NCI-H226 (cell line): ENCODE measurements around the gene SLC29A1.
"Not testable (repeated sequence)": the region's sequence is repeated elsewhere in the genome, so short reads cannot be mapped to it uniquely, and the experiment has no call there.

Experiments used
- DNase-seq: peaks from one replicate; pipeline ENCODE4 v3.0.0-alpha.2; 2015

Gene SLC29A1

DNA sequence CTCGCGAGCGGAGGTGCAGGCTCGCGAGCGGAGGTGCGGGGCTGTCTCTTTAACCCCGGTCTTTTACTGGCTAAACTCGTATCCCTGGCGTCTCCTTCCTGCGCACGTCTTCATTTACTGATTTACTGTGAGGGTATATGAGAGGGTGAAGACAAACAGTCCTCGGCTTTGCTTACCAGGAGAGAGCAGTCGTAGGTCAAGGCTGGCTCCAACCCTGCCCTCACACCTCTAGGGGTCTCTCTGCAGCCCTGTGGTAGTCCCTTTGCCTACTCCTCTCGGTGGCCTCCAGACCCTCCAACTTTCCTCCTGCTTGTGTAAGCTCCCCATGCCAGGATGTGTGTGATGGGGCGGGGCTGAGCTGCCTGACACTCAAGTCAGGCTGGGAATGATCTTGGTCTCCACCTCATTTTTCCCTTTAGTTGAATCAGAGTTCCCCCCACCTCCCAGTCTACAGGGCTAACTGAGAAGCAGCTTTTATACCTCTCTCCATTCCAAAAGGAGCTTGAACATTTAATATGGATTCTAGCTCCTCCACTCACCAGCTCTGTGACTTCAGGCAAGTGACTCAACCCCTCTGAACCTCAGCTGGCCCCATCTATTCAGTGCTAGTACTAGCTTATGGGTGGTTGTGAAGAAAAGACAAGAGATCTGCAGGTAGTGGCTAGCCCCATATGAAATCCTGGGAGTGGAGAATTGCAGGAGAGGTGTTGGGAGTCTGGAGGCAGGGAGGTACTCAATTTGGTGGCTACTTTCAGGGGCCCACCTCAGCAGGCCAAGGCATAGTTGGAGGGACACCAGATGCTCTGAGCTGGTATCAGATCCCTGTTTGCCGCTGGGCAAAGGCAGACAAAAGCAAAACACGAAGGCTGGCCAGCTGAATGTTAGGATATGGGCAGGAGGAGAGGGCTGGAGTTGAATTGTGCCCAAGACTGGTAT is 902 bp downstream of the SLC29A1 start:
- DNase-seq, result no peak

DNA sequence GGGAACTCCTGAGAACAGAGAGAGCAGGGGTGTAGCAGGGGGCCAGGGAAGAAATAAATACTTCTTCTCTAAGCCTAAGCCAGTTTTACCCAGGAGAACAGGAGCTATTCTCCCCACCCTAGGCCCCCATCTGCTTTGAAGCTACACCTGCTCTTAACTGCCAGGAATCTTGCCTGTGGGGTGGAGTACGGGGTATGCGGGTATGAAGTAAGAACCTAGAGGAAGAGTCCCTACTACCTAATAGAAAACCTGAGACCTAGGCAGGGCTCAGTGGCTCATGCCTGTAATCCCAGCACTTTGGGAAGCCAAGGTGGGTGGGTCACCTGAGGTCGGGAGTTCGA is 1.5 kb downstream of the SLC29A1 start:
- DNase-seq, result no peak

DNA sequence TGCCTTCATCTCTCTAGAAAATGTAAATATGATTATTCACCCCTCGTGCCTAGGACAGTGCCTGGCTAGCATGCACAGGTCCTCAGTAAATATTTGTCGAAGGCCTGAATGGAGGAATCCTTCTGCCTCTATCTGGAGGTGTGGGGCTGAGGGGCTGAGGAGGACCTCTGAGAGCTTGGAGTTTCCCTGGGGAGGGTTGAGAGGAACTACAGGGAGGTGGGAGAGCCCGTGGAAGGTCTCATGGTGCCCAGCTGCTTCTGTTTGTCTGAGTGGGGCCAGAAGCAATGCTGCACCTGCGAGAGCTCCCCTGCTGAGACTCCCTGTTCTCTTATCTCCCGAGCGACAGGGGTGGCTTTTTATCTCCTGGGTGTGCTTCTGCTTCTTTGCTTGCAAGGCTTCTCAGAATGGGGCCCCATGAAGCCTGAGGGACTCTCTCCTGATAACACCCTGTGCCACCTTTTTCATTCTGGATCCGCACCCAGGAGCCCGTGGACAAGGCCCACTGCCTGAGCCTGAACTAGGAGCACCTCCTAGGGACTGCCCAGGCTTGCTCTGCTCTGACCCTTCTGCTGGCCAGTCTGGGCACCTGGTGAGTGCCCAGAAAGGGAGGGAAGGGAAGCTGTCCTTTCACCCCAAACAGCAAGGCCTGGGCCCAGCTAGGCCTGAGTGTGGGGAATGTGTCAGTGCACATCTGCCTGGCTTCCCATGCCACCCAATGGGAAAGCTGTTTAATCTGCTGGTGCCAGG is 2.4 kb downstream of the SLC29A1 start:
- no peak for DNase-seq

DNA sequence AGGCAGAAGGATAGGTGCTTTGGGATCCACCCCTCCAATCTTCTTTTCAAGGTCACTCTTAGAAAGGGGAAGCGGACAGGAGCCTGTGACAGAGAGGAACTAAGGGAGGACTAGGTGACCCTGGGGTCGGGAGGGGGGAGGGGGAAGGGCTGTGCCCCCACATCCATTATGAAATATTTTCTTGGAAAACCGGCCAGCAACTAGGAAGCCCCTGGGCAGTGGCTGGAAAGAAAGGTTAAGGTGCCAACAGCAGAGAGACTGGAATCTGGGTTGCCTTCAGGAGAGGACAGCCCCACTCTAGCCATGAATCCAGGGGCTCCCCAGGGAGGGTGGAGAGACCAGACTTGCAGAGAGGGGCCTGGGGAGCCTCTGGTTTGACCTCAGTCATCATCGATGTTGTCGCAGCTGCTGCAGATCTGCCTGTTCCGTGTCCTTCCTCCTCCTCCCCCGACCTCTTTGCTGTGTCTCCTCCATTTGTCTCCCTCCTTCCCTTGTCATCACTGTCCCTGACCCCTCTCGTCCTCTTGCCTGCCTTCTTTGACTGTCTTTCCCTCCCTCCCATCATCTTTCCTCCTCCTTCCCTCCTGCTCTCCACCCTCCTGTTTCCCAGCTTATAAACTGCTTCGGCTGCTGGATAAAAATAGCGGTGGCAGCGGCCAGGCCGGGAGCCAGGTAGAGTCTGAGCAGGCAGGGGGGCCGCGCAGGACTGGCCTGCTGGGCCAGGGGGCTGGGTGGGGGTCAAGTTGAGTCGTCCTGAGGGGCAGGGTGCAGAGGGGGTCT is 3.2 kb downstream of the SLC29A1 start:
- no peak for DNase-seq

DNA sequence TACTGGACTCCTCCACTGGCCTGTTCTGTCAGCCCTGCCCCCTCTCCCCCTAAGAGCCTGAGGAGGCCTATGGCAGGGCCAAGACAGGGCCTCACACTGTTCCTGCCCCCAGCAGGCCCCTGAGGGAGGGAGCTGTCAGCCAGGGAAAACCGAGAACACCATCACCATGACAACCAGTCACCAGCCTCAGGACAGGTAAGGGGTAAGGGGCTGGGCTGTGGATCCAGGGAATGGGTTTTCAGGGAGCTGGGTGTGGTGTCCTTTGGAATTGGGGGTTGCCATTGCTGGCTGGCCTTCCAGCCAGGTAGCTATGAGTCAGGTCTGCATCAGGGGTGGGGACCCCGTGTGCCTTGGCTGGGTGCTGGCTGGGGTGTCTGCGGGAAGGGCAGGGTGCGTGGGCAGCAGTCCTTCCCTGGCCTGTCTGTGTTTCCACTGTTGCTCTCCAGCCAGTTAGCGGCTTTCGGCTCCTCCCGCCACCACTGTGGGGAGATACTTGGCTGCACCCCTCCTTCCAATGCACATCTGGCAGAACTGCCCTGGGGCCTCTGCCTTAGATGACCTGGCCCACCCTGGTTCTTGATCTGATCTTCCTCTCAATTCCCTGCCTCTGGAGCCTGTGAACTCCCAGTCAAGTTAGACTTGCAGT is 3.9 kb downstream of the SLC29A1 start:
- no peak for DNase-seq

DNA sequence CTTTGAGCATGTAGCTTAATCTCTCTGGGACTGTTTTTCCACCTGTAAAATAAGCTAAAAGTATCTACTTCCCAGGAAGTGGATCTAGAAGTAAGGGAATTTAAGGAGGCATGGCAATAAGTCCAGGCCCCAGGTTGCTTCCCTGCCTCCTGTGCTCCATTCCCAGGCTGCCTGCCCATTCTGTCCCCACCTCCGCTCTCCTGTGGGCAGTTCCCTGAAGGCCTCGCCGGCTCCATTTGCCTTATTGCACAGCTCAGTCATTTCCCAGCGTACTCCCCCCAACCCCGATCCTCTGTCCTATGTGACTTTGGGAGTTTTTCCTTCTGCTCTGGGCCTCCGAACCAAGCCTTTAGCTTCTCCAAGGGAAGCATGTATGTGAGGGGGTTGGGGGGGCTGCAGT is 4.6 kb downstream of the SLC29A1 start:
- no peak for DNase-seq

DNA sequence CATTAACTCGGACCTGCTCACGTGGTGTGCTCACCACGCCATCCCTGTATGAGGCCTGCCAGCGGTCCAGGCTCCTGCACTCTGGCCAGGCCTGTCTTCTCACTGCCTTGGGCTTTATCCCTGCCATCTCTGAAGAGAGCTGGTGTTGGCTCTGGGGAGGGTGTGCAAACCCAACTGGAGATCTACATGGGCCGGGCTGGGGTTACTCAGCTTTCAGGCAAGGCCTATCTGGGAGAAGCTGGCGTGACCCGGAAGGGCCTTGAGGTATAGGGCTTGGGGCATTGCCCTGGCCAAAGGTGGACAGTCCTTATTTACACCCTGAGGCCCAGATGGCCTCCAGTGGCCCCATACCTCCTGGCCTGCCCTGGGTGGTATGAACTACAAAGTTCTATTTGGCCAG is 5.0 kb downstream of the SLC29A1 start:
- no peak for DNase-seq

DNA sequence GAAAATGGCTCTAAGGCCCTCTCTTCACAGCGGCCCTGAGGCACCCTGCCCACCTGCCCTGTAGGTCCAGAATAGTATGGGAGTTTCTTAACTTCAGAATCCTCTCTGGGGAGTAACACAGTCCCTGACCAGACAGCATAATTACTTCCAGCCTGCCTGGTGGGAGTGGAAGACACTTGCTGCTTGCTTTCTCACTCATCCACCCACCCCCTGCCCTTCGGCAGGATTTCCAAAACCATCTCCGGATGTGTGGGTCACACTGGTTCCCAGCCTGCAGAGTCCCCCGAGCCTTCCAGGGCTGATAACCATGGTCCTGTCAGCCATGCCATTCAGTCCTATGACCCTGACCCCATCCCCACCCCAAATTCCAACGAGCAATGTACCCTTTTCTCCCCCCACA is 5.4 kb downstream of the SLC29A1 start:
- DNase-seq, result no peak

DNA sequence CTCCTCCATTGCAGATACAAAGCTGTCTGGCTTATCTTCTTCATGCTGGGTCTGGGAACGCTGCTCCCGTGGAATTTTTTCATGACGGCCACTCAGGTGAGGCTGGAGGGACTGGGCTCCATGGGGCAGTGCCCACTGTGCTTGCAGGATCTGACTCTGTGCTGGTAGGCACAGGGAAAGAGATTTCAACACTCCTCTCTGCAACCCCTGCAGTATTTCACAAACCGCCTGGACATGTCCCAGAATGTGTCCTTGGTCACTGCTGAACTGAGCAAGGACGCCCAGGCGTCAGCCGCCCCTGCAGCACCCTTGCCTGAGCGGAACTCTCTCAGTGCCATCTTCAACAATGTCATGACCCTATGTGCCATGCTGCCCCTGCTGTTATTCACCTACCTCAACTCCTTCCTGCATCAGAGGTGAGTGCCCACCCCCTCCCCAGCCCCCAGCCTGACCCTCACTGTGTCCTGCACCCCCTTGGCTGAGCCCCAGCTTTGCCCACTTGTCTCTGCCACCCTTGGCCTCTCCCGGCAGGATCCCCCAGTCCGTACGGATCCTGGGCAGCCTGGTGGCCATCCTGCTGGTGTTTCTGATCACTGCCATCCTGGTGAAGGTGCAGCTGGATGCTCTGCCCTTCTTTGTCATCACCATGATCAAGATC is 6.1 kb downstream of the SLC29A1 start:
- no peak for DNase-seq

DNA sequence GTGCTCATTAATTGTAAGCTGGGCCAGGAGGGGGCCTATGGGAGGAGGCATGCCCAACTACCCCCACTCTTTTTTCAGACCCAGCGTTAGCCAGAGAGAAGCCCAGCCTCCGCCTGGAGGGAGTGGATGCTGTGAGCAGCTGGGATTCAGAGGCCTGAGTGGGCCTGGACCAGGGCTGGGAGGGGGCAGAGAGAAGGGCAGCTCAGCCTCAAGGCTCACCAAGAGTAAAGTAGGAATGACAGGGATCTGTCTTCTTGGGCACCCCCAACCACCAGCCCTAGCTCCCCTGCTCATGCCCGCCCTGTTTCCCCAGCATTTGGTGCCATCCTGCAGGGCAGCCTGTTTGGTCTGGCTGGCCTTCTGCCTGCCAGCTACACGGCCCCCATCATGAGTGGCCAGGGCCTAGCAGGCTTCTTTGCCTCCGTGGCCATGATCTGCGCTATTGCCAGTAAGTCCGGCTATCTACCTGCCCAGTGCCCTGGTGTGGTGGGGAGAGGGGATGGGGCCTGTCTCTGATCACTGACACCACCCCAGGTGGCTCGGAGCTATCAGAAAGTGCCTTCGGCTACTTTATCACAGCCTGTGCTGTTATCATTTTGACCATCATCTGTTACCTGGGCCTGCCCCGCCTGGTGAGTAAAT is 6.8 kb downstream of the SLC29A1 start:
- no peak for DNase-seq

DNA sequence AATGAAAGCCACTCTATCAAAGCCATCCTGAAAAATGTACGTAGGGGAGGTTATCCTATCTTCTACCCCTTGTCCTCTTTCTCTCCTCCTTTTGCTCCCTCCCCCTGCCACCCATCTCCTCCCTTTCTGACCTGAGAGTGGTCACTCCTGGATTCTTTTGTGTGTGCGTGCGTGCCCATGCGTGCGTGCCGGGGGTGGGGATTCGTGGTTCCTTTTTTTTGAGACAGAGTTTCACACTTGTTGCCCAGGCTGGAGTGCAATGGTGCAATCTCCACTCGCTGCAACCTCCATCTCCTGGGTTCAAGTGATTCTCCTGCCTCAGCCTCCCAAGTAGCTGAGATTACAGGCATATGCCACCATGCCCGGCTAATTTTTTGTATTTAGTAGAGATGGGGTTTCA is 8.0 kb downstream of the SLC29A1 start:
- DNase-seq, result not testable (repeated sequence)

DNA sequence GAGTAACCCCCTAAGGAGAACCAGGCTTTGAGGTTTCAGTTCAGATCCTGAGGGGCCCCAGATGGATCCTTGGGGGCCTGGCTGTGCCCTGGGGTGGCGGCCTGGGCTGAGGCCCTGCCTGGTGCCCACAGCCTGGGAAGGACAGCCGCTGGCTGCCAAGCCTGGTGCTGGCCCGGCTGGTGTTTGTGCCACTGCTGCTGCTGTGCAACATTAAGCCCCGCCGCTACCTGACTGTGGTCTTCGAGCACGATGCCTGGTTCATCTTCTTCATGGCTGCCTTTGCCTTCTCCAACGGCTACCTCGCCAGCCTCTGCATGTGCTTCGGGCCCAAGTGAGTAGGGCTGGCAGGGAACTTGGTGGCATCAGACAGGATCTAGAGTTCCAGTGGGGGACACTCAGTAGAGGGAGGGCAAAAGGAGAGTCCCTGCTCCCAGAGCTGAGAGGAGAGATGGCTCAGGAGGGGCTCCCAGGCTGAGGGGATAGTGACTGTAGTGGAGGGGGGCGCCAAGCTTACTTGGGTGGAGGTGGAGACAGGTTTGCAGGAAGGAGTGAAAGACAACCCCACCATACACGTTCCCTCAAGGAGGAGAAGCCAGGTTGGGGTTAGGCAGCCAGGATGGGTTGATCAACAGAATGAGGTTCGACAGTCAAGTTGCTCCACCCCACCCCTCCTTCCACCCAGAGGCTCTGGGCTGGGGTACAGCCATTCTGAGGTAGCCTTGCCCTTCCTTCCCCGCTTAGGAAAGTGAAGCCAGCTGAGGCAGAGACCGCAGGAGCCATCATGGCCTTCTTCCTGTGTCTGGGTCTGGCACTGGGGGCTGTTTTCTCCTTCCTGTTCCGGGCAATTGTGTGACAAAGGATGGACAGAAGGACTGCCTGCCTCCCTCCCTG is 9.5 kb downstream of the SLC29A1 start:
- no peak for DNase-seq

DNA sequence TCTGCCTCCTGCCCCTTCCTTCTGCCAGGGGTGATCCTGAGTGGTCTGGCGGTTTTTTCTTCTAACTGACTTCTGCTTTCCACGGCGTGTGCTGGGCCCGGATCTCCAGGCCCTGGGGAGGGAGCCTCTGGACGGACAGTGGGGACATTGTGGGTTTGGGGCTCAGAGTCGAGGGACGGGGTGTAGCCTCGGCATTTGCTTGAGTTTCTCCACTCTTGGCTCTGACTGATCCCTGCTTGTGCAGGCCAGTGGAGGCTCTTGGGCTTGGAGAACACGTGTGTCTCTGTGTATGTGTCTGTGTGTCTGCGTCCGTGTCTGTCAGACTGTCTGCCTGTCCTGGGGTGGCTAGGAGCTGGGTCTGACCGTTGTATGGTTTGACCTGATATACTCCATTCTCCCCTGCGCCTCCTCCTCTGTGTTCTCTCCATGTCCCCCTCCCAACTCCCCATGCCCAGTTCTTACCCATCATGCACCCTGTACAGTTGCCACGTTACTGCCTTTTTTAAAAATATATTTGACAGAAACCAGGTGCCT is 10.2 kb downstream of the SLC29A1 start:
- no peak for DNase-seq

DNA sequence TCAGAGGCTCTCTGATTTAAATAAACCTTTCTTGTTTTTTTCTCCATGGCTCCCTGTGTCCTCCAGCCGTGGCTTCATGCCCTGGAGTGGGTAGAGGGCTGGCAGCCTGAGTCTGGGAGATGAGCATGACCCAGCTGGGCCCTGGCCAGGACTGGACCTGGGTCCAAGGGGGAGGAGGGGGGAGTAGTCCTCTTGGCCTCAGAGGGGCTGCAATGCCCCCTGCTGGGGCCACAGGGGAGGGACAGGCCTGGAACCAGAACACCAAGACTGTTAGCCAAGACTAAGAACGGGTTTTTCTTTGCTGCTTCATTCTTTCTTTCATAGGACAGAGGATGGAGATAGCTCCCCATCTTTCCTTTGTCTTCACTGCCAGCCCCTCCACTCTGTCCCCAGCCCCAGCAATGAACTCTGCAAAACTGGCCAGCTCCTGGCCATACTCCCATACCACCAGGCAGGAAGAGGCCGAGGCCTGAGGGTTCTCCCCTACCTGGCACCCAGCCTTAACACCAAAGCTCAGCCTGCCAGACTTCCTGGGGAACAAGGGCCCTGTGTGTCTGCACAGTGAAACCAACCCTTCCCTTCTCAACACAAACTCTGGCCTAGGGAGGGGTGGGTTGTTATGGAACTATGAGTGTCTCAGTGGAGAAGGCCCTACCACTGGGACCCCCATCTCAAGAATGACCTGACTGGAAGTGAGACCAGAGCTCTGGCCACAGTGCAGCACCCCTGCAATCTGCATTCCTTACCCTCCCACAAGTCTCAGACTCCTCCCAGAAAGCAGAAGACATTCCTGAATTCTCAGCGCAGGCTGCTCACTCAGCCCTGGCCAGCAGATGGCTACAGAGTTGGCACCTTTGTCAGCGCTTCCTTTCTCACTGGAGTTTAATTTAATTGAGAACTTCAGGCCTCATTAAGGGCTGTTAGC is 11.0 kb downstream of the SLC29A1 start:
- DNase-seq, result peak; percentile 81

DNA sequence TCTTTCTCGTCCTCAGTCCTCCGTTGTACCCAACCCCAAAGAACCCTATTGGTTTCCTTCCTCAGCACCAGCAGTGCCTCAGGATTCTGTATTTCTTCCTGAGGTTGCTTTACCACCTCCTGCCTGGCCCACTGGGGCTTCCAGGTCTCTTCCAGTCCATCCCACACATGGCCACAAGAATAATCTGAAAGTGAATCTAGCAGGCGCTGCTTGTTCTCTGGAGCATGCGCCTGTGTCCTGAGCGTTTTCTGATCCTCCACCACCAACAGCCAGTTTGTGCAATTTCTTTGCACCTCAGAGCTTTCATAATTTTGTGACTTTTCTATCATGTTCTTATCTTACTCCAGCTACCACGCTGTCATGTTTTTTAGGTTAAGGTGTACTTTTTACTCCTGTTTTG is 11.9 kb downstream of the SLC29A1 start:
- no peak for DNase-seq

DNA sequence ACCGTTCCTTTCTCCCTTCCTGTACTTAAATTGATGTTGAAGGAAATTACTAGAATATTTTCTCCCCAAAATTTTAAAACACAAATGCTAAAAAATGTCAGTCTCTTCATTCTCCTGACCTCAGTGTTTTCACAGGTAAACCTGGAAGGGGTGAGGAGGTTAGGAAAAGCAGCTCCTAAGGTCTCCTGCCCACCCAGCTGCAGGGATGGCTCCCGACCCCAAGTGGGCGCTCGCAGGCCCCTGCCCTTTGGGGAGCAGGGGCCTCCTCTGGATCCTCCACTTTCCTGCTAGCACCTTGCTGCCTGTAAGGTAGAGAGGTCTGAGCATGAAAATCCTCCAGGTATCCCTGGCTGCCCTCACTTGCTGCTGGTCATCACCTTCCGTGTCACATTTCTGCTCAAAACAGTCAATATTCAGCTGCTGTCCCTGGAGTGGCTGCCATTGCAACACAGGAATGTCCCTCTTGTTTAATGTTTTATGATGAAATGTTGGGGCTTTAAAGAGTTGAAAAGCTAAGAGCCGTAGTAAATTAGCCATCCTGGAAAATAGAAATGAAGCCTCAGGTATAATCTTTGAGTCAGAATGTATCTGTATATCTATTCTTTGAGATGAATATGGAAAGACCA is 12.6 kb downstream of the SLC29A1 start:
- DNase-seq, result no peak

DNA sequence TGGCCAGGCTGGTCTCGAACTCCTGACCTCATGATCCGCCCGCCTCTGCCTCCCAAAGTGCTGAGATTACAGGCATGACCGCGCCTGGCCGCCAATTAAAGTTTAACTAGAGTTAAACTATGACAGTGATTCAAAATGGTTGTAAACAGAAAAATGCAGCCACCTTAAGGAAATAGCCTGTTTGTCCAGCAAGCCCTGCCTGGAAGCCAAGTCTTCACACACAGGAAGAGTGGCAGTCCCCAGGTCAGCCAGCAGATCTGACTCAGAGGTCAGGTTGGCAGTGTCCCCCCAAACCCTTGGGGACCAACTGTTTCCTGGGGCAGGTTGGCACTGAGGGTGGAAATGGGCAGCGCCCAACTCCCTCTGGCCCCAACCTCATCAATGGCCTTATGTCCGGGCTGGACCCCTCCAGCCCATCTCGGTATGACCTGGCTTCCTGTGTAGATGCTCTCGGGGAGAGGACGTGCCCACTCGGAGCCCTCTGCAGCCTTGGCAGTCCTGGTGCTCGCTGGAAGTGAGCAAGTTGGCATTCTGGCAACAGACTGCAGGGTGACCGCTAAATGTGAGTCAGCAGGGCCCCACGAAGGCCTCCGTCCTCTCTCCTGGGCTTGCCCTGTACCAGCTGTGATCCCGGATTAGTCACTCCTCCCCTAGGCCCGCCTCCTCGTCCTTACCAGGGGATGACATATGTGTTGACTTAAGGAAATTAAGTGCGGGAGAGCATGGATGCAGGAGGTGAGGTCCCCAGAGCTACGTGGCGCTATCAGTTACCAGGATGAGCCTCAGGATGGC is 13.8 kb downstream of the SLC29A1 start:
- DNase-seq, result peak; percentile 95

DNA sequence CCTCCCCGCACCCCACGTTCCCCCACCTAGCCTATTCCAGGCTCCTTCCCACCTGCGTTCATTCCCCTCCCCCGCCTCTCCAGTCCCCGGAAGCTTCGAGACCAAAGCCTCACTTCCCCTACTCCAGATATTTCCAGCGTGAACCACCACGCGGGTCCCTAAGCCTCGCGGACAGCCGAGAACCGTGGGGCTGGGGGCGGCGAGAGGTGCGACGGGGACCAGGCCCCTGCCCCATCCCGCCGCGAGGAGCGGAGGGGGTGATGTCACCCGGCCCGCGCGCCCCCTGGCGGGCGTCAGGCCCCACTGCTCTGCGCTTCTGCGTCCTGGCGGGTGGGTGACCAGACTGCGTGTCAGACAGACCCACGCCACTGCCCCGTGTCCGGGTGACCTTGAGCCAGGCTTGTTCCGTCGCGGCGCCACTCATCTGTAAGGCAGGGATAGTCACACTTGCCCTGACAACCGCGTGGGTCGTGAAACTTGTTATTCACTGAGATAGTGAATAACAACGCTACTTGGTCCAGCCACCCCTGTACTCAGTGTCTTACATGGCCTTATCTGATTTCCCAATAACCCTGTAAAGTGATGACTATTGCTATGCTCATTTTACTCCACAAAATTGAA is 14.5 kb downstream of the SLC29A1 start:
- DNase-seq, result peak; percentile 45
